Natural killer cell (primary cell): ENCODE results near the gene MEMO1. TPM values are rescaled to one million over a fixed set of nuclear protein-coding genes. Genes with fewer than 3 reads are reported as not detected.

Experiments
- ATAC-seq, 3 donors: fragments of 150-1000 bp in 2 of 3; fragments of 200-7000 bp in 1 of 3; cut with Tn5 transposase; 1 replicate in 1 of 3; 2 replicates in 2 of 3; pipeline ENCODE4 v1.10.0; 2021; ENCODE audit warnings: mild to moderate bottlenecking in 2 of 3, moderate library complexity in 2 of 3
- DNase-seq, 2 donors: peaks; one replicate each; pipeline versions ENCODE4 v3.0.0 to v3.0.0-alpha.2; 2013 to 2021; ENCODE audit warnings: mixed read lengths in 1 of 2
- H3K27ac ChIP-seq: one replicate; pipeline ENCODE4 v1.5.1; 2013; ENCODE audit warnings: mild to moderate bottlenecking, low read length
- H3K27me3 ChIP-seq: one replicate; pipeline ENCODE4 v1.6.1; 2013; ENCODE audit warnings: low read length; ENCODE audit not compliant: control insufficient read depth, insufficient read depth
- H3K36me3 ChIP-seq: one replicate; pipeline ENCODE4 v1.6.1; 2013; ENCODE audit warnings: low read length; ENCODE audit not compliant: control insufficient read depth, insufficient read depth
- H3K4me1 ChIP-seq: one replicate; pipeline ENCODE4 v1.6.1; 2013; ENCODE audit warnings: low read length; ENCODE audit not compliant: control insufficient read depth, insufficient read depth
- H3K4me3 ChIP-seq: one replicate; pipeline ENCODE4 v1.5.1; 2013; ENCODE audit warnings: low read length
- H3K9me3 ChIP-seq: one replicate; pipeline ENCODE4 v1.6.1; 2013; ENCODE audit warnings: low read length; ENCODE audit not compliant: control insufficient read depth, insufficient read depth
- H3K27ac Mint-ChIP-seq, 2 donors: one replicate each; pipeline ENCODE4 v1.8.0; 2022; ENCODE audit warnings: mild to moderate bottlenecking in 2 of 2, mixed read lengths in 2 of 2, moderate library complexity in 1 of 2
- H3K27me3 Mint-ChIP-seq, 2 donors: one replicate each; pipeline ENCODE4 v1.8.0; 2022; ENCODE audit warnings: low read depth in 2 of 2, mixed read lengths in 2 of 2
- H3K36me3 Mint-ChIP-seq: one replicate; pipeline ENCODE4 v1.8.0; 2022; ENCODE audit warnings: mixed read lengths
- H3K4me1 Mint-ChIP-seq, 2 donors: one replicate each; pipeline ENCODE4 v1.8.0; 2022; ENCODE audit warnings: mixed read lengths in 2 of 2
- H3K4me3 Mint-ChIP-seq: one replicate; pipeline ENCODE4 v1.8.0; 2022; ENCODE audit warnings: mild to moderate bottlenecking, moderate library complexity, mixed read lengths
- H3K9me3 Mint-ChIP-seq, 2 donors: one replicate each; pipeline ENCODE4 v1.8.0; 2022; ENCODE audit warnings: mixed read lengths in 2 of 2
- WGBS: methylation state at CpG from one replicate; pipeline ENCODE4 v1.1.7; 2013; ENCODE audit warnings: missing lambda C conversion rate; ENCODE audit not compliant: insufficient coverage; 5-methylcytosine and 5-hydroxymethylcytosine counted together
- intact Hi-C: fragments of 100-400 bp; cut with micrococcal nuclease; formaldehyde crosslinking; loops from one replicate; pipeline ENCODE4 v1.14.2; 2022
- total RNA-seq, 4 donors: library from RNA; stranded (reverse); fragments of 120-200 nt in 1 of 4; gene quantifications; one replicate each; pipeline versions ENCODE4 v1.2.3 to v1.2.4, GENCODE V29; 2013 to 2022
- TF ChIP-seq, protein P1 (sequence below): fragments of 200-600 bp; IDR thresholded peaks from one replicate; pipeline ENCODE4 v1.8.0; 2022; ENCODE audit warnings: antibody characterized with exemption

The MEMO1 gene
- total RNA-seq, 3 donors from 2014 or later (not counting 1 experiment from before 2014, with no cell fraction given), result 48.6 to 51.9 (median 51.7) TPM

DNA sequence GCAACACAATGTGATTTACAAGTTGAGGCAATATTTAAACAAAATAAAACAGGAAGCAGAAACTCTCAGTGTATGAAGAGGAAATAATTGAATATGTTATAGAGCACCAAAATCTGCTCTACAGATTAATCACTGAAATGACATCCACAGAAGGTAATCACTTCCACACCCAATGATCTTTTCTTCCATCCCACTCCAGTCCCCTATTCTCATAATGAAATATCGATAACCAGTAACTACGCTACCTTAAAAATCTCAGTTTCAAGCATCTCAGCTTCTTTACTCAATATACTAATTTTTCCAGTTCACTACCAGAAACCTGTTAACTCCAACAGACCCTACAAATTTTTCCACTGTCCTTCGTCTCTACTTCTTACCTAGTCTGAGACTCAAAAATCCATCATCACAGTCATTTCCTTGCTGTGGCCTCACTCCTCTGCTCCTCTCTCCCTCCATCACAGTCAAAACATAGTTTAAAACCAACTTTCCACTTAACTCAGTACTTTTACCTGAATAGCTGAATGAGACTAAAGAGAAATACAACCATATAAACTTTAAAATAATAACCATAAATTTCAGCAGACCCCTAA lies 67.1 kb downstream of the MEMO1 start:
- ATAC-seq, result no peak
- no peaks in the 10 kb centered on the region for H3K27me3 ChIP-seq
- peaks cover 37 to 47% of the 10 kb centered on the region in 2 donors for H3K4me1 Mint-ChIP-seq
- no peak for DNase-seq
- H3K27ac Mint-ChIP-seq, result peak overlapping the region; percentile 7 to 17
- no peaks in the 10 kb centered on the region for H3K9me3 Mint-ChIP-seq
- no peak overlapping the region for H3K4me3 Mint-ChIP-seq
- intact Hi-C loops, result no loop called here
- no peak overlapping the region for H3K27ac ChIP-seq
- H3K36me3 ChIP-seq, result peaks cover 17% of the 10 kb centered on the region
- WGBS, result 91% methylated on average over 3 of the region's 3 CpGs
- H3K9me3 ChIP-seq, result no peaks in the 10 kb centered on the region
- TF ChIP-seq, protein P1, sequence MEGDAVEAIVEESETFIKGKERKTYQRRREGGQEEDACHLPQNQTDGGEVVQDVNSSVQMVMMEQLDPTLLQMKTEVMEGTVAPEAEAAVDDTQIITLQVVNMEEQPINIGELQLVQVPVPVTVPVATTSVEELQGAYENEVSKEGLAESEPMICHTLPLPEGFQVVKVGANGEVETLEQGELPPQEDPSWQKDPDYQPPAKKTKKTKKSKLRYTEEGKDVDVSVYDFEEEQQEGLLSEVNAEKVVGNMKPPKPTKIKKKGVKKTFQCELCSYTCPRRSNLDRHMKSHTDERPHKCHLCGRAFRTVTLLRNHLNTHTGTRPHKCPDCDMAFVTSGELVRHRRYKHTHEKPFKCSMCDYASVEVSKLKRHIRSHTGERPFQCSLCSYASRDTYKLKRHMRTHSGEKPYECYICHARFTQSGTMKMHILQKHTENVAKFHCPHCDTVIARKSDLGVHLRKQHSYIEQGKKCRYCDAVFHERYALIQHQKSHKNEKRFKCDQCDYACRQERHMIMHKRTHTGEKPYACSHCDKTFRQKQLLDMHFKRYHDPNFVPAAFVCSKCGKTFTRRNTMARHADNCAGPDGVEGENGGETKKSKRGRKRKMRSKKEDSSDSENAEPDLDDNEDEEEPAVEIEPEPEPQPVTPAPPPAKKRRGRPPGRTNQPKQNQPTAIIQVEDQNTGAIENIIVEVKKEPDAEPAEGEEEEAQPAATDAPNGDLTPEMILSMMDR, result no peak
- H3K4me3 ChIP-seq, result no peak overlapping the region
- no peaks in the 10 kb centered on the region for H3K27me3 Mint-ChIP-seq
- H3K36me3 Mint-ChIP-seq, result no peaks in the 10 kb centered on the region
- H3K4me1 ChIP-seq, result peaks cover 4% of the 10 kb centered on the region

DNA sequence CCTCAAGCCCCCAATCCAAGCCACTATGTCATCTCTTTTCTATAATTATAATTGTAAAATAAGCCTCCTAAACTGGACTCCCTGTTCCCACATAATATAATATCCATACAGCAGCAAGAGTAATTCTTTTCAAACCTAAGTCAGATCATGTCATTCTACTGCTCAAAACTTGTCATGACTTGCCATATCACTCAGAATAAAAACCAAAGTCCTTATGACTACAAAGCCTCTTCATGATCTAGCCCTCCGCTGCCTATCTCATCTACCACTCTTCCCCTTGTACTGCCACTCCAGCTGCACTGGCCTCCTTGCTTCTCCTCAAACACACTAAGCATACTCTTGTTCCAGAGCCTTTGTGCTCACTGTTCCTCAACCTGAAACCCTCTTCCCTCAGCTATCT lies 69.9 kb downstream of the MEMO1 start:
- intact Hi-C loops, result no loop called here
- no peak overlapping the region for H3K4me3 Mint-ChIP-seq
- Histone ChIP-seq H3K27ac (no peak overlapping the region), H3K4me1 (no peaks in the 10 kb centered on the region), H3K27me3 (no peaks in the 10 kb centered on the region), H3K4me3 (no peak overlapping the region), H3K36me3 (peaks cover 17% of the 10 kb centered on the region), H3K9me3 (no peaks in the 10 kb centered on the region)
- H3K9me3 Mint-ChIP-seq, result no peaks in the 10 kb centered on the region
- H3K36me3 Mint-ChIP-seq, result no peaks in the 10 kb centered on the region
- no peak overlapping the region for H3K27ac Mint-ChIP-seq
- ATAC-seq (no peak), DNase-seq (no peak)
- TF ChIP-seq, protein P1, result no peak
- no peaks in the 10 kb centered on the region for H3K27me3 Mint-ChIP-seq
- H3K4me1 Mint-ChIP-seq, result peaks cover 21 to 31% of the 10 kb centered on the region in 2 donors
- WGBS, result 100% methylated on average over 1 of the region's 1 CpG

DNA sequence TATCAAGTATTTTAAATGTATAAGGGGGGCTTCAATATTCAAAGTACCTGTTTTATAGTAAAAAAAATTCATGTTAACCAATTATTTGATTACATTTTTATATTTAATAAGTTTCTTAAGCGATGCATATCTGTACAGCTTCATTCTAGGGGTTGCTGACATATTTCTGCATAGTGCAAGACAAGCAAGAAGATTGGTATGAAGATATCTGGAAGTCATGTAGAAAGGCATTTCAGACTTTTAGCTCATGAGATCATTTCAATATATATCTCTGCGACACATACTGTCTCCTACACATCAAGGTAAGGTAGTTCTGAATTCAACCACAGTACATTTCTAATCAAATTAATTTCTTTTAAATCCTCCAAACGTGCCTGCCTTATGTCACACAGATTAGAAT lies 73.1 kb downstream of the MEMO1 start:
- DNase-seq (no peak), ATAC-seq (no peak)
- Histone ChIP-seq H3K9me3 (no peaks in the 10 kb centered on the region), H3K27me3 (no peaks in the 10 kb centered on the region), H3K27ac (no peak overlapping the region), H3K36me3 (peaks cover 16% of the 10 kb centered on the region), H3K4me1 (no peaks in the 10 kb centered on the region), H3K4me3 (no peak overlapping the region)
- H3K9me3 Mint-ChIP-seq, result no peaks in the 10 kb centered on the region
- intact Hi-C loops, result no loop called here
- no peak overlapping the region for H3K4me3 Mint-ChIP-seq
- no peaks in the 10 kb centered on the region for H3K27me3 Mint-ChIP-seq
- peaks cover 2 to 8% of the 10 kb centered on the region in 2 donors for H3K4me1 Mint-ChIP-seq
- H3K36me3 Mint-ChIP-seq, result no peaks in the 10 kb centered on the region
- TF ChIP-seq, protein P1, result no peak
- no peak overlapping the region for H3K27ac Mint-ChIP-seq
- 100% methylated on average over 1 of the region's 3 CpGs for WGBS

- intact Hi-C loops, result no loop called here
- H3K4me1 Mint-ChIP-seq, result peaks cover 6 to 12% of the 10 kb centered on the region in 2 donors
- no peaks in the 10 kb centered on the region for H3K4me1 ChIP-seq
- H3K36me3 ChIP-seq, result peaks cover 5% of the 10 kb centered on the region
- no peaks in the 10 kb centered on the region for H3K9me3 ChIP-seq
- H3K27me3 Mint-ChIP-seq, result no peaks in the 10 kb centered on the region
- DNase-seq (no peak), ATAC-seq (no peak)
- TF ChIP-seq, protein P1, result no peak
- no peak overlapping the region for H3K27ac ChIP-seq
- no peak overlapping the region for H3K4me3 Mint-ChIP-seq
- no peaks in the 10 kb centered on the region for H3K9me3 Mint-ChIP-seq
- no peak overlapping the region for H3K4me3 ChIP-seq
- no peaks in the 10 kb centered on the region for H3K36me3 Mint-ChIP-seq
- no peak overlapping the region for H3K27ac Mint-ChIP-seq
- no peaks in the 10 kb centered on the region for H3K27me3 ChIP-seq
- 87% methylated on average over 2 of the region's 4 CpGs for WGBS
These were observed 75.4 kb downstream of the MEMO1 start for GRCh38 chr2:31935370-31935769.
